Rectal smooth muscle tissue (tissue), 1 donor: ENCODE data around the gene PSMB11.

Experiments used
- H3K27ac ChIP-seq: one replicate; pipeline ENCODE4 v1.7.0; 2013; ENCODE audit warnings: low read depth, low read length, inconsistent platforms
- H3K27me3 ChIP-seq: one replicate; pipeline ENCODE4 v1.7.0; 2013; ENCODE audit warnings: low read length; ENCODE audit not compliant: control insufficient read depth, insufficient read depth
- H3K36me3 ChIP-seq: one replicate; pipeline ENCODE4 v1.7.0; 2013; ENCODE audit warnings: low read length; ENCODE audit not compliant: control insufficient read depth, insufficient read depth
- H3K4me1 ChIP-seq: one replicate; pipeline ENCODE4 v1.7.0; 2013; ENCODE audit warnings: low read length; ENCODE audit not compliant: control insufficient read depth, insufficient read depth
- H3K4me3 ChIP-seq: one replicate; pipeline ENCODE4 v1.7.0; 2013; ENCODE audit warnings: low read length
- H3K9ac ChIP-seq: one replicate; pipeline ENCODE4 v1.7.0; 2013; ENCODE audit warnings: low read length

Gene PSMB11

GRCh38 chr14:23052182-23052623 lies 10.2 kb downstream of the PSMB11 start:
- H3K27ac ChIP-seq: no peak overlapping the region
- no peaks in the 10 kb centered on the region for H3K27me3 ChIP-seq
- no peak overlapping the region for H3K4me3 ChIP-seq
- no peaks in the 10 kb centered on the region for H3K4me1 ChIP-seq
- no peaks in the 10 kb centered on the region for H3K36me3 ChIP-seq
- H3K9ac ChIP-seq: no peak overlapping the region

GRCh38 chr14:23052671-23053070 lies 10.7 kb downstream of the PSMB11 start:
- H3K27me3 ChIP-seq: no peaks in the 10 kb centered on the region
- H3K9ac ChIP-seq: no peak overlapping the region
- H3K36me3 ChIP-seq: no peaks in the 10 kb centered on the region
- H3K27ac ChIP-seq: no peak overlapping the region
- H3K4me3 ChIP-seq: no peak overlapping the region
- no peaks in the 10 kb centered on the region for H3K4me1 ChIP-seq

GRCh38 chr14:23053426-23053825 lies 11.4 kb downstream of the PSMB11 start:
- Histone ChIP-seq H3K27me3 (no peaks in the 10 kb centered on the region), H3K27ac (no peak overlapping the region), H3K36me3 (no peaks in the 10 kb centered on the region), H3K9ac (no peak overlapping the region), H3K4me3 (no peak overlapping the region), H3K4me1 (no peaks in the 10 kb centered on the region)

- no peak overlapping the region for H3K9ac ChIP-seq
- H3K36me3 ChIP-seq: peaks cover 6% of the 10 kb centered on the region
These were observed 12.2 kb downstream of the PSMB11 start for GRCh38 chr14:23054000-23054811.

GRCh38 chr14:23055147-23055550 lies 13.1 kb downstream of the PSMB11 start:
- no peaks in the 10 kb centered on the region for H3K27me3 ChIP-seq
- peaks cover 12% of the 10 kb centered on the region for H3K36me3 ChIP-seq
- H3K9ac ChIP-seq: no peak overlapping the region

More at GRCh38 chr14:23054000-23054811, 12.2 kb downstream of the PSMB11 start:
- no peaks in the 10 kb centered on the region for H3K27me3 ChIP-seq
- H3K27ac ChIP-seq: no peak overlapping the region
- no peaks in the 10 kb centered on the region for H3K4me1 ChIP-seq
- no peak overlapping the region for H3K4me3 ChIP-seq

GRCh38 chr14:23055621-23056144 lies 13.7 kb downstream of the PSMB11 start:
- no peaks in the 10 kb centered on the region for H3K4me1 ChIP-seq
- no peak overlapping the region for H3K27ac ChIP-seq
- H3K27me3 ChIP-seq: no peaks in the 10 kb centered on the region
- no peak overlapping the region for H3K4me3 ChIP-seq
- H3K36me3 ChIP-seq: peaks cover 13% of the 10 kb centered on the region
- no peak overlapping the region for H3K9ac ChIP-seq

More at GRCh38 chr14:23055147-23055550, 13.1 kb downstream of the PSMB11 start:
- no peak overlapping the region for H3K4me3 ChIP-seq
- H3K4me1 ChIP-seq: no peaks in the 10 kb centered on the region
- no peak overlapping the region for H3K27ac ChIP-seq

- H3K36me3 ChIP-seq: peaks cover 18% of the 10 kb centered on the region
- H3K27ac ChIP-seq: no peak overlapping the region
These were observed 14.3 kb downstream of the PSMB11 start for GRCh38 chr14:23056145-23056955.

GRCh38 chr14:23056956-23057756 lies 15.1 kb downstream of the PSMB11 start, which contains the start of gene CDH24:
CDH24 (minus strand) TSS chr14:23057520; CDS start chr14:23055733, 1,787 bp downstream.
- Histone ChIP-seq H3K36me3 (peaks cover 22% of the 10 kb centered on the region), H3K4me1 (peaks cover 3% of the 10 kb centered on the region), H3K27ac (peak within 1 kb of the TSS; percentile 27), H3K4me3 (peak within 1 kb of the TSS; percentile 80), H3K27me3 (no peaks in the 10 kb centered on the region), H3K9ac (no peak within 1 kb of the TSS)

More at GRCh38 chr14:23056145-23056955, 14.3 kb downstream of the PSMB11 start:
- Histone ChIP-seq H3K9ac (no peak overlapping the region), H3K4me1 (no peaks in the 10 kb centered on the region), H3K27me3 (no peaks in the 10 kb centered on the region), H3K4me3 (peak overlapping the region; percentile 80)

GRCh38 chr14:23057757-23058653 lies 16.0 kb downstream of the PSMB11 start:
- Histone ChIP-seq H3K27ac (peak overlapping the region; percentile 27), H3K4me3 (peak overlapping the region; percentile 80), H3K9ac (no peak overlapping the region), H3K27me3 (no peaks in the 10 kb centered on the region), H3K4me1 (peaks cover 6% of the 10 kb centered on the region), H3K36me3 (peaks cover 30% of the 10 kb centered on the region)

GRCh38 chr14:23058654-23059504 lies 16.9 kb downstream of the PSMB11 start:
- Histone ChIP-seq H3K4me1 (peaks cover 6% of the 10 kb centered on the region), H3K4me3 (no peak overlapping the region), H3K36me3 (peaks cover 38% of the 10 kb centered on the region), H3K9ac (no peak overlapping the region), H3K27ac (no peak overlapping the region), H3K27me3 (no peaks in the 10 kb centered on the region)
